ENCODE measurements around the gene CTTNBP2NL. TPM values are rescaled to one million over a fixed set of nuclear protein-coding genes. Genes with fewer than 3 reads are reported as not detected.
"Not testable (repeated sequence)": the region's sequence is repeated elsewhere in the genome, so short reads cannot be mapped to it uniquely, and the experiment has no call there.

CTTNBP2NL gene
- total RNA-seq, 2 experiments from 2014 or later = 0.47 to 0.57 TPM

DNA sequence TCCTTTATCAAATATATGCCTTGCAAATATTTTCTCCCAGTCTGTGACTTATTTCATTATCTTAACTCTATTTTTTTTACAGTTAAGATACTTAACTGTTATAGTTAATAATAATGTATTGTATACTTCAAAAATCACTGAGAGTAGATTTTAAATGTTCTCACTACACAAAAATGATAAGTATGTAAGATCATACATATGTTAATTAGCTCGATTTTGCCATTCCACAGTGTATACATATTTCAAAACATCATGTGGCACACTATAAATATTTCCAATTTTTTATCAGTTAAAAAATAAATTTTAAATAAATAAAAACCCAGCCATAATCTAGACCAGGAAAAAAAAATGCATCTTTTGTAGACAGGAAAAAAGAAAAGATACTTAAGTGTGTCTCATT, 27.2 kb downstream of the CTTNBP2NL start:
- Mint-ChIP-seq H3K36me3 (no peaks in the 10 kb centered on the region), H3K9me3 (no peaks in the 10 kb centered on the region), H3K27me3 (peaks cover 14% of the 10 kb centered on the region), H3K4me1 (no peaks in the 10 kb centered on the region), H3K27ac (no peak overlapping the region), H3K4me3 (no peak overlapping the region)
- ATAC-seq (ENCODE audit: low read depth) = no peak
- no peak for DNase-seq
- POLR2A ChIA-PET = no interaction called here

DNA sequence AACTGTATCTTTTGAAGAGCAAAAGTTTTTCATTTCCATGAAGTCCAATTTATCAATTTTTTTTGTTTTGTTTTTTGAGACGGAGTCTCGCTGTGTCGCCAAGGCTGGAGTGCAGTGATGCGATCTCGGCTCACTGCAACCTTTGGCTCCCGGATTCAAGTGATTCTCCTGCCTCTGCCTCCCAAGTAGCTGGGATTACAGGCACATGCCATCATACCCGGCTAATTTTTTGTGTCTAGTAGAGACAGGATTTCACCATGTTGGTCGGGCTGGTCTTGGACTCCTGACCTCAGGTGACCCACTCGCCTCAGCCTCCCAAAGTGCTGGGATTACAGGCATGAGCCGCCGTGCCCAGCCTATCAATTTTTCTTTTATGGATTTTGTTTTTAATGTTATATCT, 27.7 kb downstream of the CTTNBP2NL start:
- H3K36me3 Mint-ChIP-seq; H3K27ac Mint-ChIP-seq; H3K4me1 Mint-ChIP-seq; ATAC-seq (ENCODE audit: low read depth); POLR2A ChIA-PET; H3K4me3 Mint-ChIP-seq; H3K9me3 Mint-ChIP-seq; DNase-seq: not testable (repeated sequence)
- peaks cover 16% of the 10 kb centered on the region for H3K27me3 Mint-ChIP-seq

DNA sequence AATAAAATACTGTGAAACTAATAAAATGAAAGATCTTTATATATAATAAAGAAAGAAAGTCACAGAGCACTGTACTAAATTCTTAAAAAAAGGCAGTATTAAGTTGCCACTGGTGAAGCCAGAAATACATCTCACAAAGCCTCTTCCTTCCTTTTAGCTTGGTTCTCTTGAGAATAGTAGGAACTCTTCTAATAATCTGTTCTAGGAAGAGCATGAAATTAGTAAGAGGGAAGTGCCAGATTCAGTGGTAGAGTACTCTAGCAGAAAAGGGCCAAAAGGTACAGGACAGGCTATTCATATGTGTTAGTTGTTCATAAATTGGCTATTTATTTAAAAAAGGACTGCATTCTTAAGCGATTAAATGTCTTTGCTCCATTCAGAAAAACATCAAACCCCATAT, 33.7 kb downstream of the CTTNBP2NL start:
- no peak for DNase-seq

DNA sequence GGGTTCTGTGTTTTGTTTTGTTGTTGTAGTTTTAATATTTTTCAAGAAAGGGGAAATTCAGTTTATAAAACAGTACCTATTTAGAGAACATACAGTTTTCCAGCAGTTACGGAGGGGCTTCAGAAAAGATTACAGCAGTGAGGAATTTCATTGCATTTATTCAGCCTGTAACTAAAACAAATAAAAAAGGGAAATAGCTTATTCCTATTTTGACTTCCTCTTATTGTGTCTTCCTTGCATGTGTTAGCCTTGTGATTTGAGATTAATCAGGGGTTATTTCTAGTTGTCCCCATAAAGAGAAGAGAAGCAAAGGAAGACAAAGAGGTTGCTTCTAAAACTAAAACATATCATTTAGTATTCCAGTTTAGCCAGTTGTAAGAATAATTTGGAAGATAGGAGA, 35.0 kb downstream of the CTTNBP2NL start:
- DNase-seq (no peak), ATAC-seq (ENCODE audit: low read depth) (no peak)
- POLR2A ChIA-PET = no interaction called here
- Mint-ChIP-seq H3K4me1 (no peaks in the 10 kb centered on the region), H3K9me3 (no peaks in the 10 kb centered on the region), H3K4me3 (no peak overlapping the region), H3K36me3 (no peaks in the 10 kb centered on the region), H3K27me3 (peaks cover 16% of the 10 kb centered on the region), H3K27ac (no peak overlapping the region)

More for the DNA sequence above, 33.7 kb downstream of the CTTNBP2NL start:
- no peaks in the 10 kb centered on the region for H3K4me1 Mint-ChIP-seq
- peaks cover 16% of the 10 kb centered on the region for H3K27me3 Mint-ChIP-seq
- H3K9me3 Mint-ChIP-seq = no peaks in the 10 kb centered on the region
- H3K4me3 Mint-ChIP-seq = no peak overlapping the region
- ATAC-seq (ENCODE audit: low read depth) = no peak
- H3K36me3 Mint-ChIP-seq = no peaks in the 10 kb centered on the region
- H3K27ac Mint-ChIP-seq = no peak overlapping the region
- POLR2A ChIA-PET = no interaction called here

DNA sequence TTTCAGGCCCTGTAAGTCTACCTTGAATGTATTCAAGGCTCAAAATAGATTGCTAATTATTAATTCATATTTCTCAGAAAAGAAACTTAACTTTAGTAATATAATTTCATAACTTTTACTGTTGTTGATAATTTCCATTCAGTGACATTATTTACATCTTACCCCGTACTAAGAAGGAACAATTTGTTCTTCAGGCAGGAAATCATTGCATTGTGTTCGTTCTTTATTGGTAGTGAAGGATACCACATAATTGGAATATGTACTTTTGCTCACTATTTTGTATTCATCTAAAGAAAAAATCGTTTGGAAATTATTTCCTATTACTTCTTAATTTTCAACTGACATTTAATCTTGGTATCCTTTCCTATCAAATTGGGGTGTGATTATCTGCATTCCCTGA, 39.4 kb downstream of the CTTNBP2NL start:
- Mint-ChIP-seq H3K9me3 (no peaks in the 10 kb centered on the region), H3K27ac (no peak overlapping the region), H3K4me3 (no peak overlapping the region), H3K36me3 (no peaks in the 10 kb centered on the region), H3K27me3 (peaks cover 12% of the 10 kb centered on the region), H3K4me1 (no peaks in the 10 kb centered on the region)
- POLR2A ChIA-PET = no interaction called here
- DNase-seq (no peak), ATAC-seq (ENCODE audit: low read depth) (no peak)

DNA sequence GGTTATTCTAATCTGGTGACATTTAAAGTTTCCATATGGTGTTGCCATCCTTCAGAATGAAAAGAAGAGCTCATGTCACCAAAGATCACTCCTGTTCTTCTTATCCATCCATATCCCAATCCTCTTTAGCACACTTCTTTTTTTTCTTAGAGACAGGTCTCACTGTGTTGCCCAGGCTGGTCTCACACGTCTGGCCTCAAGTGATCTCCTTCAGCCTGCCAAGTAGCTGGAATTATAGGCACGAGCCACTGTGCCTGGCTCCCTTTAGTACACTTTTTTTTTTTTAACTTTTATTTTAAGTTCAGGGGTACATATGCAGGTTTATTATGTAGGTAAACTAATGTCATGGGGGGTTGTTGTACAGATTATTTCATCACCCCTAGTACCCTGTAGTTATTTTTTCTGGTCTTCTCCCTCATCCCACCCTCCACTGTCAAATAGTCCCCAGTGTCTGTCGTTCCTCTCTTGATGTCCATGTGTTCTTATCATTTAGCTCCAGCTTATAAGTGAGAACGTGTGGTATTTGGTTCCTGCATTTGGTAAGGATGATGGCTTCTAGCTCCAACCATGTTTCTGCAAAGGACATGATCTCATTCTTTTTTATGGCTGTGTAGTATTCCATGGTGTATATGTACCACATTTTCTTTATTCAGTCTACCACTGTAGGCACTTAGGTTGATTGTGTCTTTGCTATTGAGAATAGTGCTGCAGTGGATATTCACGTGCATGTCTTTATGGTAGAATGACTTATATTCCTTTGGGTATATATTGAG, 40.6 kb downstream of the CTTNBP2NL start:
- H3K36me3 Mint-ChIP-seq = no peaks in the 10 kb centered on the region
- no peak for DNase-seq
- H3K27me3 Mint-ChIP-seq = peaks cover 12% of the 10 kb centered on the region
- H3K4me1 Mint-ChIP-seq = no peaks in the 10 kb centered on the region
- no peak overlapping the region for H3K4me3 Mint-ChIP-seq
- H3K9me3 Mint-ChIP-seq = no peaks in the 10 kb centered on the region
- POLR2A ChIA-PET = no interaction called here
- no peak for ATAC-seq (ENCODE audit: low read depth)
- H3K27ac Mint-ChIP-seq = no peak overlapping the region

DNA sequence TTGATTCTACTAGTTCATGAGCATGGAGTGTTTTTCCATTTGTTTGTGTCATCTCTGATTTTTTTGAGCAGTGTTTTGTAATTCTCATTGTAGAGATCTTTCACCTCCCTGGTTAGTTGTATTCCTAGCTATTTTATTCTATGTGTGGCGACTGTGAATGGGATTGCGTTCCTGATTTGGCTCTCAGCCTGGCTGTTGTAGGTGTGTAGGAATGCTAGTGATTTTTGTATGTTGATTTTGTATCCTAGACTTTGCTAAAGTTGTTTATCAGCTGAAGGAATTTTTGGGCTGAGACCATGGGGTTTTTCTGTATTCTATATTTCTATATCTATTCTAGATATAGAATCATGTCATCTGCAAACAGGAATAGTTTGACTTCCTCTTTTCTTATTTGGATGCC, 42.1 kb downstream of the CTTNBP2NL start:
- H3K36me3 Mint-ChIP-seq; POLR2A ChIA-PET; ATAC-seq (ENCODE audit: low read depth): not testable (repeated sequence)

DNA sequence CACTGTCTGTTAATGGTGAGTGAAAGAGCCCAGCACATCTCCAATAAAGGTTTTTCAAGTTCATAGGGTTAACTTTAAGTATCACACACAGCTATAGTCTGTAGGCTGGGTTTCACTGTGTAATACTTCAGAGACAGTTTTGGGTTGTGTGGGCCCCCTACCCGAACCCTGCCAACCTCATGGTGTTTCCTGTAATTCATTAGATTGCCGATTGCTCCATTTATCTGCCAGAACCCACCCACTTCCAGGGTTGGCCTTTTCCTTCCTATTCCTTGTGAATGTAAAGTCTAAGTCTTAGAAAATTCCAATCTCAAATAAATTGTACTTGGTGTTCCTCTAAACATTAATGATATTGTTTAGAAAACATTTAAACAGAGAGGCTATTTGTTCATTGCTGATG, 43.6 kb downstream of the CTTNBP2NL start:
- POLR2A ChIA-PET = no interaction called here
- H3K27ac Mint-ChIP-seq = no peak overlapping the region
- peaks cover 5% of the 10 kb centered on the region for H3K27me3 Mint-ChIP-seq
- H3K36me3 Mint-ChIP-seq = no peaks in the 10 kb centered on the region
- DNase-seq (no peak), ATAC-seq (ENCODE audit: low read depth) (no peak)
- no peaks in the 10 kb centered on the region for H3K9me3 Mint-ChIP-seq
- H3K4me1 Mint-ChIP-seq = no peaks in the 10 kb centered on the region
- H3K4me3 Mint-ChIP-seq = no peak overlapping the region

More for the DNA sequence above, 42.1 kb downstream of the CTTNBP2NL start:
- not testable (repeated sequence) for H3K27me3 Mint-ChIP-seq, H3K4me1 Mint-ChIP-seq, H3K9me3 Mint-ChIP-seq, H3K27ac Mint-ChIP-seq, H3K4me3 Mint-ChIP-seq, DNase-seq

DNA sequence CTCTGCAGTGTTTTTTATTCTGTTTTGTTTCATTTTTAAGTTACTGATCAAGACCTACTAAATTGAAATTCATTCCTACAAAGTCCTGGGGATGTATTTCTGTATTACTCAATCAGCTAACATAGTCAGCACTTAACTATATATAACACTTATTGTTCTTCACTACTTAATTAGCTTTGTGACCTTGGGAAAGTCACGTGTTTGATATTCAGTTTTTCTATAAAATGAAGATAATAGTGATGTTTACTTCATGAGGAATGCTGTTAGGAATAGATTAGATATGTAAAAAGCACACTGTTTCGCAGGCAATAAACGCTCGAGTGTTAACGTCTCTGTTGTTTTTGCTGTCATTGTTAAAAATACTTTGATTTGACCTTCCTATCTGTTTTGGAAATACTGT, 44.6 kb downstream of the CTTNBP2NL start:
- DNase-seq (no peak), ATAC-seq (ENCODE audit: low read depth) (no peak)
- no peak overlapping the region for H3K4me3 Mint-ChIP-seq
- POLR2A ChIA-PET = no interaction called here
- no peaks in the 10 kb centered on the region for H3K4me1 Mint-ChIP-seq
- H3K27ac Mint-ChIP-seq = no peak overlapping the region
- H3K27me3 Mint-ChIP-seq = peaks cover 5% of the 10 kb centered on the region
- H3K36me3 Mint-ChIP-seq = no peaks in the 10 kb centered on the region
- no peaks in the 10 kb centered on the region for H3K9me3 Mint-ChIP-seq

DNA sequence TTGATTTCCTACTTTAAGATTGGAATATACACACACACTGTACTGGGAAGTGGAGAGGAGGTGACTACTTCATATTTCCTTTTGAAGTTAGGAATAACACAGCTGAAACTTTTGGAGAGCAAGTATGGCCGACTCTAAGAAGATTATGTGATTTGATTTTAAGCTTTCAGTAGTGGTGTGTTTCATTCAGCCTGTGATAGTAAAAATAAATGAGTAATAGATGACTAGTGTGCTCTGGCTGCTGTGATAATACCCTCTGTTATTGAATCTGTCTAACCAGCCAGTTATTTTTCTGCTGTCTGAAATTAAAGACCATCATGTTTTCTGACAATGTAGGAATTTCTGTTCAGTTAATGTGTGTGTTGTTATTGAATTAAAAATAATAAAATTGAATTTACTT, 48.3 kb downstream of the CTTNBP2NL start:
- Mint-ChIP-seq H3K36me3 (no peaks in the 10 kb centered on the region), H3K4me3 (no peak overlapping the region), H3K27me3 (peaks cover 8% of the 10 kb centered on the region), H3K9me3 (no peaks in the 10 kb centered on the region), H3K27ac (no peak overlapping the region), H3K4me1 (no peaks in the 10 kb centered on the region)
- no peak for DNase-seq
- POLR2A ChIA-PET = no interaction called here
- ATAC-seq (ENCODE audit: low read depth) = no peak

DNA sequence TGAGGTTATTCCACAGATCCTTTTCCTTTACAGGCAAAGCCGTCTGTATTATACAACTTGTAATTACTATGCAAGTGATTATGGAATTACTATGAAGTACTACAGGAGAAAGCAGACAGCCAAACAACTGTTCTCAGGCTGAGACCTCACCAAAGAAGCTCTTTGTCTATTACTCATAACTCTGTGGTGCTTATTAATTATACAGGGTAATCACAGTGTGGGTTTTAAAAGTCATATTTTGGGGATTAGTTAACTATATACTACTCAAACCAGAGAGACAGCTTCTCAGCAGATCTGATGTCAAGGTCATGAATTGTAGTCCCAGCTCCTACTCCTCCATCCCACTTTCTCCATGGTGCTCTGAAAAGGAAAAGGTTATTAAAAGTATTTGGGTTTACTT, 49.6 kb downstream of the CTTNBP2NL start:
- no peaks in the 10 kb centered on the region for H3K4me1 Mint-ChIP-seq
- H3K27ac Mint-ChIP-seq = no peak overlapping the region
- no peak overlapping the region for H3K4me3 Mint-ChIP-seq
- POLR2A ChIA-PET = no interaction called here
- no peaks in the 10 kb centered on the region for H3K36me3 Mint-ChIP-seq
- peaks cover 10% of the 10 kb centered on the region for H3K27me3 Mint-ChIP-seq
- no peaks in the 10 kb centered on the region for H3K9me3 Mint-ChIP-seq
- no peak for DNase-seq
- no peak for ATAC-seq (ENCODE audit: low read depth)

DNA sequence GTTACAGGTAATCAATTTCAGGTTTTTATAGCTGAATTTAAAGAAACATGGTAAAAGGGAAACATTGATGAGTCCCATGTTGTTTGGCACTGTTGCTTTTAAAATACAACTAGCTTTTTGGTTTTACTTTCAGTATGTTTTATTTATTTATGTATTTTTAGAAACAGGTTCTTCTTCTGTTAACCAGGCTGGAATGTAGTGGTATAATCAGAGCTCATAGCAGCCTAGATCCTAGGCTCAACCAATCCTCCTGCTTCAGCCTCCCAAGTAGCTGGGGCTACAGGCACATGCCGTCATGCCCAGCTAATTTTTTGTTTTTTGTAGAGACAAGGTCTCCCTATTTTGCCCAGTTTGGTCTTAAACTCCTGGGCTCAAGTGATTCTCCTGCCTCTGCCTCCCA, 50.4 kb downstream of the CTTNBP2NL start:
- Mint-ChIP-seq H3K27ac (no peak overlapping the region), H3K27me3 (peaks cover 14% of the 10 kb centered on the region), H3K4me3 (no peak overlapping the region), H3K4me1 (no peaks in the 10 kb centered on the region), H3K36me3 (no peaks in the 10 kb centered on the region), H3K9me3 (no peaks in the 10 kb centered on the region)
- no peak for ATAC-seq (ENCODE audit: low read depth)
- POLR2A ChIA-PET = no interaction called here
- no peak for DNase-seq

DNA sequence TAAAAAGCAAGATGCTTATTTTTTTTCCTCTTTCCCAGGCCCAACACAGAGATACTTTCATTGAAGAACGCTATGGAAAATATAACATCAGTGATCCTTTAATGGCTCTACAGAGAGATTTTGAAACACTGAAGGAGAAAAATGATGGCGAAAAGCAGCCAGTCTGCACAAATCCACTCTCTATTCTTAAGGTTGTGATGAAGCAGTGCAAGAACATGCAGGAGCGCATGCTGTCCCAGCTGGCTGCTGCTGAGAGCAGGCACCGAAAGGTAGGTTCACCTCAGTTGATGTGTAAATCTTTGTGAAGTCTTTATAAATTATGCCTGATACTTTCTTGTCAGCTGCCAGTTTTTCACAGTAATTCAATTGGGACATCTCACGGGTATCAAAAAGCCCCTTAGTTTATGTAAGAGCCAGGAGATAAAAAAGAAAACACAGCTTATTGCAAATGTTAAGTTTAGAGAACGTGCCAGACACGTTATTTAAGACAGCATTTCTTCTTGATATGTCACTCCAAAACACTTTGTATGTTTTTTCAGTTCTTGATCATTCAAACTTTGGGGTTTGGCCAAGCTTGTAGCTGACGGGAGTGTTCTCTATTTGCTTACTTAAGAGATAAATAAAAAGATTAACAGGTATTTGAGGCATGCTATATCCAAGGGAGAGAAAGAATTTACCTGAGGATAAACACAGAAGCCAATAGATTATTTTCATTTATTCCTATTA, 53.1 kb downstream of the CTTNBP2NL start:
- no peak for DNase-seq
- no peaks in the 10 kb centered on the region for H3K36me3 Mint-ChIP-seq
- POLR2A ChIA-PET = no interaction called here
- H3K4me1 Mint-ChIP-seq = no peaks in the 10 kb centered on the region
- peaks cover 14% of the 10 kb centered on the region for H3K27me3 Mint-ChIP-seq
- H3K27ac Mint-ChIP-seq = no peak overlapping the region
- H3K4me3 Mint-ChIP-seq = no peak overlapping the region
- H3K9me3 Mint-ChIP-seq = no peaks in the 10 kb centered on the region
- ATAC-seq (ENCODE audit: low read depth) = no peak

DNA sequence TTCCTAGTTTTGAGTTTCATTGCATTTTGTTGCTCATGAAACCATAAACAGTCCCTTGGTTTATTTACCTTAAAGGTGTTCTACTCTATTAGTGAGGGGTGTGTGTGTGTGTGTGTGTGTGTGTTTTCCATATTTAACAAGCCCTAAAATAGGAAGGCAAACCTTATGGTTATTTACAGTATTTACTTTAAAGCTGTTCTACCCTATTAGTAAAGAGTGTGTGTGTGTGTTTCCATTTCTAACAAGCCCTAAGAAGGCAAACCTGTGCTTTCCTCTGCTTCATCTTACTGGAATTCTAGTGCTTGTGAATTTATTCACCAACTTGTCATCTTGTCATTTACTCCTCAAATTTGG, 53.6 kb downstream of the CTTNBP2NL start:
- no peak for DNase-seq
- POLR2A ChIA-PET = no interaction called here
- no peak overlapping the region for H3K4me3 Mint-ChIP-seq
- no peaks in the 10 kb centered on the region for H3K4me1 Mint-ChIP-seq
- peaks cover 14% of the 10 kb centered on the region for H3K27me3 Mint-ChIP-seq
- no peaks in the 10 kb centered on the region for H3K9me3 Mint-ChIP-seq
- ATAC-seq (ENCODE audit: low read depth) = no peak
- no peaks in the 10 kb centered on the region for H3K36me3 Mint-ChIP-seq
- H3K27ac Mint-ChIP-seq = no peak overlapping the region
